Ramos (cell line): ENCODE measurements around the gene ZSWIM6.

Experiments used
- in situ Hi-C: fragments of 300-500 bp; cut with MboI; formaldehyde crosslinking; loops from one replicate; pipeline ENCODE4 v1.14.3; 2022; ENCODE audit warnings: low sequenced_read_pairs; ENCODE audit not compliant: unreplicated experiment

Gene ZSWIM6

DNA sequence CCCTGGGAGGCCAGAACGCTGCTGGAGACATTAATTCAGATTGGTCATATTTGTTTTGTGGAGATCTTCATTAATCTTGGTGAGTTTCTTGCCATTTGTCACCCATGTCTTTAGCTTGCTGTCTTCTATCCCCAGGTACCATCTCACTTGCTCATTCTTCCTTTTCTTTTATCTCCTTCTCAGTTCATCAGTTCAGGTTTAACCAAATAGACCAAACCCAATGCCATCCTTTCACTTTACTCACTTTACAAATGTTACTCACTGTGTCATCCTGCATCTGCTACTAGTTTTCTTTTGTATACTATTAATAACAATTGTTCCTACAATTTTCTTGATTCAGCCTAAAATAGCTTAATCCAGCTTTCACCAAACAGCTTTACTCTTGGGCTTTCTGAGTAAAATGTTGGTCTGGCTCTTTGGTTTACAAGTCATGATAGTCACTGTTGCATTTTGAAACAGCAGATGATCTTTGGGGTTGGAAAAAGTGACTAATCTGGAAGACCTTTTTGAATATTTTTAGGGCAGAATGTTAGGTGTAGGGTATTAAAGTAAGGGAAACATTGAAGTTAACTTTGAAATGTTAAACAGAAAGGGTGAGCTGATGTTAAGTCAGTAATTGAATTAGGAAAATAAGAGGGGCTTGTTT lies 246.9 kb downstream of the ZSWIM6 start:
- in situ Hi-C loops, result no loop called here

GRCh38 chr5:61582205-61582820 lies 250.3 kb downstream of the ZSWIM6 start:
- in situ Hi-C loops, result no loop called here

DNA sequence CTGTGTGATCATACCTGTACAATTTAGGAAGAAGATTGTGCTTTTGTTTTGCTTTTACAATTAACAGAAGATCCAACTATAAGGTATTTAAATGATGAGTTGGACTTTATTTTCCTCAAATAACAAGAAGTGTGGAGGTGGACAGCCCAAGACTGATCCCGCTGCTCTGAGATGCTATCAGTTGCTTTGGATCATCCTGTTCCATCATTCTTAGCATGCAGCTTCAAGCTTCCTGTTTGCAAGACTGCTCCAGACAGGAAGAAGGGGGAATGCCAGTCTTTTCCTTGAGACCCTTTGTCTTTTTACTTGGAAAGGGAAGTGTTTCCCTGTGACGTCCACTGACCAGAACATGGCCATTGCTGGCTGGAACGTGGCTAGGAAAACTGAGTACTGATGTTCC lies 250.8 kb downstream of the ZSWIM6 start:
- in situ Hi-C loops, result no loop called here

GRCh38 chr5:61586096-61587084 lies 254.3 kb downstream of the ZSWIM6 start:
- in situ Hi-C loops, result no loop called here

DNA sequence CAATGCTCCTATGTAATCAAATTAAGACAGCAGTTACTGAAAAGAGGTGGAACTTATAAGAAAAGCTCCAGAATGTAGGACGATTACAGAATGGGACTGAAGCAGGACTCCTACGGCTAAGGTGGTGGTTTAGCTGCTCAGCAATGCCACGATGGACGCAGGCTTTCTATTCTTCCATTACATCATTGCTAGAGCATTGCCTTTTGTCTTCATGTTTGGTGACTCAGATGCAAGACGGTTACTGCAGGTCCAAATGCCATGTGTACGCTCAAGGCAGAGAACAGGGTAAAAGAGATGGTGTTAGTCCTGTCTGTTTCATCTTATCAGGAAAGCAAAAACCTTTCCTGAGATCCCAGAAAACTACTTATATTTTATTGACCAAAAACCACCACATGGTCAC lies 255.1 kb downstream of the ZSWIM6 start:
- in situ Hi-C loops, result no loop called here

DNA sequence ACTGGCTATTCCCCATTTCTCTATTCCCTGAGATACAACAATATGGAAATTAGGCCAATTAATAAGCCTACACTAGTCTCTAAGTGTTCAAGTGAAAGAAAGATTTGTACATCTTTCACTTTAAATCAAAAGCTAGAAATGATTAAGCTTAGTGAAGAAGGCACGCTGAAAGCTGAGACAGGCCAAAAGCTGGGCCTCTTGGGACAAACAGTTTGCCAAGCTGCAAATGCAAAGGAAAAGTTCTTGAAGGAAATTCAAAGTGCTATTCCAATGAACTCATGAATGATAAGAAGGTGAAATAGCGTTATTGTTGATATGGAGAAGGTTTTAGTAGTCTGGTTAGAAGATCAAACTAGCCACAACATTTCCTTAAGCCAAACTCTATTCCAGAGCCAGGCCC lies 256.2 kb downstream of the ZSWIM6 start:
- in situ Hi-C loops, result no loop called here

- in situ Hi-C loops, result no loop called here
Observed at GRCh38 chr5:61589946-61590345, 257.9 kb downstream of the ZSWIM6 start.

DNA sequence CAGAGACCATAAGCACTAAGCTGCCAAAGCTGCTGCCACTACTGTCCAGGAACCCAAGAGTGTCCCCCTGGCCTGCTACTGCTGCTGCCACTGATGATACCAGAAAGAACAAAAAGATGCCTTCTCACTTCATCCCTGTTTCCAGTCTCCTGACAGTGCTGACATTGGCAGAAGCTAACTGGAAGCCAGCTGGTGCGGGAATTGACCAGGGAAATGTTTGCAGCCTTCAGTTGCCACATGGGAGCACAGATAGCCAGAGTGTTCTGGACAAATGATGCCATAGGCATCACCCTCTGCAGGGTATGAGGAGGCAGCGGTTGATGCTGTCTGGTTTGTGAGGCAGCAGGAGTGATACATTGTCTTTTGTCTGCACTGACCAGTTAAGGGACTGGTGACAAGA lies 258.4 kb downstream of the ZSWIM6 start:
- in situ Hi-C loops, result no loop called here

- in situ Hi-C loops, result no loop called here
Observed at GRCh38 chr5:61591859-61592258, 259.8 kb downstream of the ZSWIM6 start.

- in situ Hi-C loops, result no loop called here
Observed at GRCh38 chr5:61595426-61595825, 263.4 kb downstream of the ZSWIM6 start.
